A673 (cell line): Measurements from ENCODE around the gene FKBP5. TPM values are rescaled to one million over a fixed set of nuclear protein-coding genes. Genes with fewer than 3 reads are reported as not detected.

ENCODE experiments used
- BruUV-seq: library from RNA; stranded (reverse); fragments of 400-500 nt; replicated peaks from 2 replicates; lab custom pipeline; 2021; lab: Mats Ljungman, UMichigan
- CTCF ChIA-PET: fragments of 300-600 bp; sonication (Branson Sonifier 250); formaldehyde crosslinking; loops from one replicate; lab custom pipeline; 2022; ENCODE audit warnings: antibody characterized with exemption; lab: Charles Lee
- POLR2A ChIA-PET: fragments of 300-600 bp; sonication (Branson Sonifier 250); formaldehyde crosslinking; loops from one replicate; lab custom pipeline; 2022; ENCODE audit warnings: antibody characterized with exemption; ENCODE audit not compliant: low non-redundant PET; lab: Charles Lee
- DNase-seq: peaks from one replicate; pipeline ENCODE4 v3.0.0-alpha.2; 2015; ENCODE audit warnings: low spot score
- H3K27ac ChIP-seq: fragments of 200-600 bp; sonication (generic); 2 replicates; pipeline ENCODE4 v1.5.1; 2016; ENCODE audit warnings: mixed run types, low read depth, mild to moderate bottlenecking, mixed read lengths, antibody characterized with exemption, low read length; ENCODE audit not compliant: poor library complexity, severe bottlenecking
- H3K27me3 ChIP-seq: fragments of 200-600 bp; sonication (generic); replicated peaks from 2 replicates; pipeline ENCODE4 v1.6.1; 2017; ENCODE audit warnings: mixed run types, low read depth, mild to moderate bottlenecking, mixed read lengths, antibody characterized with exemption, low read length; ENCODE audit not compliant: insufficient read depth, poor library complexity
- H3K36me3 ChIP-seq: fragments of 200-600 bp; sonication (generic); 2 replicates; pipeline ENCODE4 v1.6.1; 2016; ENCODE audit warnings: mixed run types, mild to moderate bottlenecking, mixed read lengths, antibody characterized with exemption, low read length; ENCODE audit not compliant: insufficient read depth, poor library complexity, severe bottlenecking
- H3K4me1 ChIP-seq: fragments of 200-600 bp; sonication (generic); 2 replicates; pipeline ENCODE4 v1.6.1; 2017; ENCODE audit warnings: mixed run types, mild to moderate bottlenecking, mixed read lengths, antibody characterized with exemption, low read length; ENCODE audit not compliant: insufficient read depth, poor library complexity, severe bottlenecking
- H3K4me3 ChIP-seq: fragments of 200-600 bp; sonication (generic); 2 replicates; pipeline ENCODE4 v1.5.1; 2016; ENCODE audit warnings: low read depth, mixed run types, mild to moderate bottlenecking, mixed read lengths, low read length; ENCODE audit not compliant: poor library complexity, severe bottlenecking
- H3K9me3 ChIP-seq: fragments of 200-600 bp; sonication (generic); 2 replicates; pipeline ENCODE4 v1.6.1; 2016; ENCODE audit warnings: mixed run types, low read depth, mild to moderate bottlenecking, mixed read lengths, antibody characterized with exemption, low read length; ENCODE audit not compliant: poor library complexity, severe bottlenecking
- EZH2 ChIP-seq: fragments of 200-600 bp; sonication (generic); IDR thresholded peaks from 2 replicates; pipeline ENCODE4 v1.6.1; 2017; ENCODE audit warnings: borderline replicate concordance, low read depth, mild to moderate bottlenecking, mixed read lengths, antibody characterized with exemption, low read length; ENCODE audit not compliant: poor library complexity, severe bottlenecking
- intact Hi-C: fragments of 100-400 bp; cut with micrococcal nuclease; formaldehyde crosslinking; loops from one replicate; pipeline ENCODE4 v1.10.0; 2022; ENCODE audit not compliant: unreplicated experiment
- total RNA-seq: library from RNA; stranded (reverse); gene quantifications from 2 replicates; pipeline ENCODE4 v1.2.3, GENCODE V29; 2021
- TF ChIP-seq, protein P1 (sequence below): fragments of 300-800, 200-600 bp; sonication (generic); conservative IDR thresholded peaks from 2 replicates; pipeline ENCODE4 v1.5.1; 2017; ENCODE audit warnings: low read depth, mild to moderate bottlenecking, antibody characterized with exemption, low read length, moderate library complexity, mixed read lengths

FKBP5 gene
- total RNA-seq, 1 experiment from 2014 or later, result 20.4 TPM

DNA sequence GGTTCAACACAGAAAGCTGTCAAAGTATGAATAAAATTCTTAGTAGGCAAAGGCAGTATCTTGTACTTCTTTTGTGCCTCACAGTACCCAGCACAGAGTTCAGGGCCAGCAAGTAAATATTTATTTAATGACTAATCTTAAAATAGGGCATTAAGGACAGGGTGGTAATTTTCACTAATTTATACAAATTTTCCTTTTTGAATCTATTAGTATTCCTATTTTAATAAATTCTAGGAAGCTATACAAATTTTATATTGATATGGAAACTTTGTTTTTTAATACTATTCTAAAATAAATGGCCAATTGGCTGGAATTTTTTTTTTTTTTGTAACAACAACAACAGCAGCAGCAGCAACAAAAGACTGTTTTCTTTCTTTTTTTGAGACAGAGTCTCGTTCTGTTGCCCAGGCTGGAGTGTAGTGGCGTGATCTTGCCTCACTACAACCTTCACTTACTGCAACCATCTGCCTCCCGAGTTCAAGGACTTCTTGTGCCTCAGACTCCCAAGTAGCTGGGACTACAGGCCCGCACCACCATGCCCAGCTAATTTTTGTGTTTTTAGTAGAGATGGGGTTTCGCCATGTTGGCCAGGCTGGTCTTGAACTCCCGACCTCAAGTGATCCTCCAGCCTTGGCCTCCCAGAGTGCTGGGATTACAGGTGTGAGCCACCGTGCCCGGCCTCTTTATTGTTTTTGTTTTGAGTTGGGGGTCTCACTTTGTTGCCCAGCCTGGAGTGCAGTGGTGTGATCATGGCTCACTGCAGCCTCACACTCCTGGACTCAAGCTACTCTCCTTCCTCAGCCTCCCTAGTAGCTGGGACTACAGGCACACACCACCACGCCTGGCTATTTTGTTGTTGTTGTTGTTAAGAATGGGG, 85.2 kb downstream of the FKBP5 start:
- DNase-seq, result no peak
- H3K27ac ChIP-seq, result no peak overlapping the region
- BruUV-seq, result no TSS peak
- peaks cover 33% of the 10 kb centered on the region for H3K4me1 ChIP-seq
- H3K36me3 ChIP-seq, result no peaks in the 10 kb centered on the region
- intact Hi-C loops, result no loop called here
- POLR2A ChIA-PET, result interaction anchor here (0.6 kb wide), 1 partner anchor 1669 kb away, joined by 10 read pairs; no protein-coding TSS in a partner anchor
- no peaks in the 10 kb centered on the region for H3K27me3 ChIP-seq
- no peaks in the 10 kb centered on the region for H3K9me3 ChIP-seq
- no peak overlapping the region for H3K4me3 ChIP-seq
- CTCF ChIA-PET, result interaction anchor here (0.7 kb wide), 1 partner anchor 81 kb away, joined by 3 read pairs; no protein-coding TSS in a partner anchor
- TF ChIP-seq, protein P1, sequence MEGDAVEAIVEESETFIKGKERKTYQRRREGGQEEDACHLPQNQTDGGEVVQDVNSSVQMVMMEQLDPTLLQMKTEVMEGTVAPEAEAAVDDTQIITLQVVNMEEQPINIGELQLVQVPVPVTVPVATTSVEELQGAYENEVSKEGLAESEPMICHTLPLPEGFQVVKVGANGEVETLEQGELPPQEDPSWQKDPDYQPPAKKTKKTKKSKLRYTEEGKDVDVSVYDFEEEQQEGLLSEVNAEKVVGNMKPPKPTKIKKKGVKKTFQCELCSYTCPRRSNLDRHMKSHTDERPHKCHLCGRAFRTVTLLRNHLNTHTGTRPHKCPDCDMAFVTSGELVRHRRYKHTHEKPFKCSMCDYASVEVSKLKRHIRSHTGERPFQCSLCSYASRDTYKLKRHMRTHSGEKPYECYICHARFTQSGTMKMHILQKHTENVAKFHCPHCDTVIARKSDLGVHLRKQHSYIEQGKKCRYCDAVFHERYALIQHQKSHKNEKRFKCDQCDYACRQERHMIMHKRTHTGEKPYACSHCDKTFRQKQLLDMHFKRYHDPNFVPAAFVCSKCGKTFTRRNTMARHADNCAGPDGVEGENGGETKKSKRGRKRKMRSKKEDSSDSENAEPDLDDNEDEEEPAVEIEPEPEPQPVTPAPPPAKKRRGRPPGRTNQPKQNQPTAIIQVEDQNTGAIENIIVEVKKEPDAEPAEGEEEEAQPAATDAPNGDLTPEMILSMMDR, result no peak
- TF ChIP-seq EZH2, result no peak

- H3K27ac ChIP-seq, result peak overlapping the region; percentile 12
- POLR2A ChIA-PET, result no interaction called here
- peak overlapping the region; percentile 24 for H3K4me3 ChIP-seq
- DNase-seq, result no peak
- H3K27me3 ChIP-seq, result no peaks in the 10 kb centered on the region
- peaks cover 34% of the 10 kb centered on the region for H3K4me1 ChIP-seq
- TF ChIP-seq EZH2, result no peak
- TF ChIP-seq, protein P1, result no peak
- intact Hi-C loops, result no loop called here
- H3K9me3 ChIP-seq, result no peaks in the 10 kb centered on the region
- no TSS peak for BruUV-seq
- CTCF ChIA-PET, result interaction anchor here (0.6 to 0.9 kb wide), 2 partner anchors 16 to 134 kb away, joined by 3 read pairs; no protein-coding TSS in a partner anchor
- no peaks in the 10 kb centered on the region for H3K36me3 ChIP-seq
Measured at GRCh38 chr6:35602133-35602946, 86.4 kb downstream of the FKBP5 start.

DNA sequence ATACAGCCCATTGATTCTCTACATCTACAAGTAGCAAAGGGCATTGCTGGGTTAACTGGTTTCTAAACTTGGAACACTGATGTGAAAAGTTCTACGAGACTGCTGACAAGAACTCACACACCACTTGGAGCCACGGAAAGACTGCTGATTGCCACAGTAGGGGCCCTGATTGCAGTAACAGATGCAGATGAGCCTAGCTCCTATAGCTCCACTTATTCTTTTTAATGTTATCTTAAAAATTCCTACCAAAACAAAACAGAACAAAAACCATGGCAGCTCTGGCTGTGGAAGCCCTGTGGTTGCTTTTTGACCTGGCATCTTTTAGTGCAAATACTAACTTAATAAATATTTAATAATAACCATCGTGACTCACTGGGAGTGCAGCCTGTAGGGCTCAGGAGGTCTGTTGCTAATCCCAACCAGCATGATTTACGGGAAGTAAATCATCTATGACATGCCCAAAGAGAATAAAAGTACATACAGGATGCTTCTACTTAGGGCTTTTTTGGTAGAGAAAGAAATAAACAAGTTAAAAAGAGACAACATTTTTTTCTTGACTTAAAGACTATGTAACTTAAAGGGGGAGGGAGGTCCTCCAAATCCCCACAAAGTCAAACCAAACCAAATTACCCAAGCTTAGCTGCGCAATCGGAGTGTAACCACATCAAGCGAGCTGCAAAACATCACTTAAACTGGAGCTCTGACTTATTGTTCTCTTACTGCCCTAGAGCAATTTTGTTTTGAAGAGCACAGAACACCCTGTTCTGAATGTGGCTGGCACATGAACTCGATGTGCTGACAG, 87.2 kb downstream of the FKBP5 start:
- BruUV-seq, result no TSS peak
- H3K4me1 ChIP-seq, result peaks cover 42% of the 10 kb centered on the region
- H3K36me3 ChIP-seq, result no peaks in the 10 kb centered on the region
- peak overlapping the region; percentile 25 for H3K27ac ChIP-seq
- ChIA-PET CTCF (interaction anchor here (0.6 kb wide), 1 partner anchor 15 kb away, joined by 3 read pairs; no protein-coding TSS in a partner anchor), POLR2A (no interaction called here)
- H3K4me3 ChIP-seq, result peak overlapping the region; percentile 24
- intact Hi-C loops, result no loop called here
- TF ChIP-seq, protein P1, result no peak
- no peak for TF ChIP-seq EZH2
- H3K9me3 ChIP-seq, result no peaks in the 10 kb centered on the region
- no peaks in the 10 kb centered on the region for H3K27me3 ChIP-seq
- DNase-seq, result peak; percentile 74
